H1 (cell line): ENCODE data around the gene UBXN4. TPM values are rescaled to one million over a fixed set of nuclear protein-coding genes. Genes with fewer than 3 reads are reported as not detected.

Experiments
- CTCF ChIA-PET: fragments of 300-600 bp; sonication (Branson Sonifier 250); formaldehyde crosslinking; loops from one replicate; lab custom pipeline; 2021; ENCODE audit not compliant: partially characterized antibody; lab: Charles Lee
- POLR2A ChIA-PET: fragments of 300-600 bp; sonication (Branson Sonifier 250); formaldehyde crosslinking; loops from one replicate; lab custom pipeline; 2021; ENCODE audit warnings: inconsistent platforms; ENCODE audit not compliant: partially characterized antibody; lab: Charles Lee
- DNase-seq, 2 experiments: peaks; one replicate each; pipeline versions ENCODE4 v3.0.0 to v3.0.0-alpha.2; 2010 to 2022; ENCODE audit warnings: low spot score in 2 of 2, low read depth in 1 of 2, mixed read lengths in 1 of 2
- FAIRE-seq: peaks from 2 replicates; lab custom pipeline; 2011; peaks lifted over from hg19 to GRCh38; lab: Jason Lieb, UNC
- H2AFZ ChIP-seq: 2 replicates; pipeline ENCODE4 v1.8.1; 2012; ENCODE audit warnings: low read length, inconsistent platforms
- H2AK5ac ChIP-seq: 2 replicates; pipeline ENCODE4 v1.6.1; 2013; ENCODE audit warnings: low read depth, low read length
- H2BK120ac ChIP-seq: replicated peaks from 2 replicates; pipeline ENCODE3; 2013; ENCODE audit warnings: low read depth, low read length, inconsistent platforms
- H2BK12ac ChIP-seq: 2 replicates; pipeline ENCODE4 v1.6.1; 2013; ENCODE audit warnings: low read depth, low read length
- H2BK15ac ChIP-seq: 2 replicates; pipeline ENCODE4 v1.6.1; 2013; ENCODE audit warnings: low read length
- H2BK20ac ChIP-seq: 2 replicates; pipeline ENCODE4 v1.6.1; 2013; ENCODE audit warnings: low read length
- H2BK5ac ChIP-seq: 2 replicates; pipeline ENCODE4 v1.6.1; 2013; ENCODE audit warnings: low read depth, low read length
- H3K14ac ChIP-seq: 2 replicates; pipeline ENCODE4 v1.6.1; 2013; ENCODE audit warnings: inconsistent platforms; ENCODE audit not compliant: insufficient read length
- H3K18ac ChIP-seq: 2 replicates; pipeline ENCODE4 v1.6.1; 2013; ENCODE audit warnings: low read length; ENCODE audit errors: extremely low read depth
- H3K23ac ChIP-seq: 2 replicates; pipeline ENCODE4 v1.6.1; 2013; ENCODE audit warnings: inconsistent platforms; ENCODE audit not compliant: insufficient read length
- H3K23me2 ChIP-seq: 2 replicates; pipeline ENCODE4 v1.6.1; 2013; ENCODE audit warnings: low read depth, low read length
- H3K27ac ChIP-seq: 2 replicates; pipeline ENCODE4 v1.6.1; 2011; ENCODE audit warnings: low read depth, low read length, inconsistent platforms
- H3K27me3 ChIP-seq, 4 experiments: replicated peaks in 1 of 4; 1 replicate in 1 of 4; 2 replicates in 3 of 4; pipeline versions ENCODE4 v1.6.1 to v1.8.1; 2011 to 2013; ENCODE audit warnings: low read length in 3 of 4, mild to moderate bottlenecking in 3 of 4, inconsistent platforms in 2 of 4, mixed read lengths in 2 of 4, moderate library complexity in 1 of 4; ENCODE audit not compliant: control insufficient read depth in 3 of 4, insufficient read depth in 3 of 4; ENCODE audit errors: extremely low read depth in 1 of 4
- H3K36me3 ChIP-seq, 4 experiments: 2 replicates each; pipeline versions ENCODE4 v1.6.1 to v1.8.1; 2011 to 2013; ENCODE audit warnings: mild to moderate bottlenecking in 4 of 4, low read length in 3 of 4, moderate library complexity in 2 of 4, control low read depth in 1 of 4, inconsistent platforms in 1 of 4; ENCODE audit not compliant: insufficient read depth in 4 of 4, control insufficient read depth in 2 of 4
- H3K4ac ChIP-seq: replicated peaks from 2 replicates; pipeline ENCODE3; 2013; ENCODE audit warnings: low read length, low read depth, mixed read lengths, inconsistent platforms; ENCODE audit not compliant: insufficient read length
- H3K4me1 ChIP-seq, 4 experiments: replicated peaks in 1 of 4; 1 replicate in 1 of 4; 2 replicates in 3 of 4; pipeline versions ENCODE4 v1.6.1 to v1.8.1; 2011 to 2013; ENCODE audit warnings: low read length in 3 of 4, inconsistent platforms in 2 of 4, mixed read lengths in 1 of 4; ENCODE audit not compliant: insufficient read depth in 4 of 4, control insufficient read depth in 3 of 4
- H3K4me2 ChIP-seq, 2 experiments: 2 replicates each; pipeline versions ENCODE4 v1.6.1 to v1.8.1; 2011 to 2013; ENCODE audit warnings: low read depth in 2 of 2, low read length in 2 of 2, control low read depth in 1 of 2, inconsistent platforms in 1 of 2, mild to moderate bottlenecking in 1 of 2; ENCODE audit not compliant: insufficient read depth in 1 of 2
- H3K4me3 ChIP-seq, 4 experiments: fragments of 200-600, 300-600 bp in 1 of 4; sonication (generic), shearing (Covaris generic), sonication (Bioruptor Twin) in 1 of 4; 2 replicates each; pipeline versions ENCODE4 v1.5.1 to v1.8.1; 2011 to 2016; ENCODE audit warnings: low read length in 4 of 4, low read depth in 3 of 4, control low read depth in 2 of 4, inconsistent platforms in 2 of 4, mild to moderate bottlenecking in 2 of 4, mixed read lengths in 1 of 4, moderate library complexity in 1 of 4; ENCODE audit not compliant: insufficient read depth in 2 of 4; ENCODE audit errors: extremely low read depth in 1 of 4
- H3K56ac ChIP-seq: replicated peaks from 2 replicates; pipeline ENCODE3; 2013; ENCODE audit warnings: low read depth, mild to moderate bottlenecking, mixed read lengths, low read length, inconsistent platforms; ENCODE audit not compliant: insufficient read length
- H3K79me1 ChIP-seq: 2 replicates; pipeline ENCODE4 v1.6.1; 2013; ENCODE audit warnings: low read depth, low read length, control low read depth
- H3K79me2 ChIP-seq, 2 experiments: 2 replicates each; pipeline versions ENCODE4 v1.6.1 to v1.8.1; 2012 to 2013; ENCODE audit warnings: low read length in 2 of 2, mild to moderate bottlenecking in 2 of 2, inconsistent platforms in 1 of 2; ENCODE audit not compliant: insufficient read depth in 2 of 2, control insufficient read depth in 1 of 2
- H3K9ac ChIP-seq, 4 experiments: replicated peaks in 1 of 4; 1 replicate in 1 of 4; 2 replicates in 3 of 4; pipeline versions ENCODE4 v1.6.1 to v1.8.1; 2011 to 2013; ENCODE audit warnings: low read depth in 3 of 4, low read length in 3 of 4, control low read depth in 2 of 4, mild to moderate bottlenecking in 2 of 4, moderate library complexity in 2 of 4, inconsistent platforms in 1 of 4; ENCODE audit errors: extremely low read depth in 1 of 4
- H3K9me3 ChIP-seq, 2 experiments: 2 replicates each; pipeline versions ENCODE4 v1.6.1 to v1.8.1; 2012 to 2013; ENCODE audit warnings: mild to moderate bottlenecking in 2 of 2, moderate library complexity in 2 of 2, control low read depth in 1 of 2, inconsistent platforms in 1 of 2, low read depth in 1 of 2, low read length in 1 of 2, mixed read lengths in 1 of 2; ENCODE audit not compliant: insufficient read depth in 2 of 2
- H4K20me1 ChIP-seq, 2 experiments: replicated peaks in 1 of 2; 2 replicates each; pipeline versions ENCODE3 to v1.8.1; 2011 to 2013; ENCODE audit warnings: inconsistent platforms in 2 of 2, low read length in 2 of 2, mild to moderate bottlenecking in 1 of 2; ENCODE audit not compliant: insufficient read depth in 2 of 2, control insufficient read depth in 1 of 2
- H4K5ac ChIP-seq: 2 replicates; pipeline ENCODE4 v1.6.1; 2013; ENCODE audit warnings: low read length, low read depth, mixed read lengths, inconsistent platforms; ENCODE audit not compliant: insufficient read length
- H4K8ac ChIP-seq: 2 replicates; pipeline ENCODE4 v1.8.0; 2013; ENCODE audit warnings: mild to moderate bottlenecking, moderate library complexity, low read length, inconsistent platforms; ENCODE audit not compliant: insufficient read depth; ENCODE audit errors: extremely low read depth
- H4K91ac ChIP-seq: replicated peaks from 2 replicates; pipeline ENCODE3; 2013; ENCODE audit warnings: low read length, mixed read lengths, inconsistent platforms; ENCODE audit not compliant: insufficient read length
- ATF3 ChIP-seq: IDR thresholded peaks from 2 replicates; pipeline ENCODE4 v1.6.1; 2011; ENCODE audit warnings: low read depth, mild to moderate bottlenecking, low read length; ENCODE audit not compliant: insufficient read depth
- CHD2 ChIP-seq: IDR thresholded peaks from 2 replicates; pipeline ENCODE4 v1.6.1; 2012; ENCODE audit warnings: low read length, improper control_type of control experiment
- EZH2 ChIP-seq: fragments of 200-600 bp; sonication (generic); IDR thresholded peaks from 2 replicates; pipeline ENCODE4 v1.7.1; 2012; ENCODE audit warnings: low read depth, mild to moderate bottlenecking, moderate library complexity, low read length, inconsistent platforms; ENCODE audit not compliant: severe bottlenecking
- RAD21 ChIP-seq, 2 experiments: IDR thresholded peaks in 1 of 2; conservative IDR thresholded peaks in 1 of 2; 2 replicates each; pipeline ENCODE4 v1.6.1; 2011; ENCODE audit warnings: low read depth in 2 of 2, low read length in 2 of 2, improper control_type of control experiment in 1 of 2, inconsistent platforms in 1 of 2, mild to moderate bottlenecking in 1 of 2, moderate library complexity in 1 of 2
- WGBS, 2 experiments: shearing (Covaris generic) in 1 of 2; methylation state at CpG; one replicate each; pipeline versions ENCODE4 v1.1.6 to v1.1.7; 2013 to 2015; ENCODE audit warnings: low lambda C conversion rate in 2 of 2, mixed read lengths in 2 of 2, inconsistent platforms in 1 of 2, low coverage in 1 of 2, missing lambda C conversion rate in 1 of 2; ENCODE audit not compliant: insufficient replicate concordance in 2 of 2, insufficient coverage in 1 of 2, insufficient read length in 1 of 2; ENCODE audit errors: extremely low coverage in 1 of 2, missing lambda C conversion rate in 1 of 2; 5-methylcytosine and 5-hydroxymethylcytosine counted together
- polyA plus RNA-seq, 7 experiments: library from polyadenylated mRNA; depleted of rRNA in 3 of 7; stranded (reverse) in 5 of 7; unstranded in 2 of 7; fragments of >200 nt in 5 of 7; fragments of 200-250 nt in 2 of 7; gene quantifications; 1 replicate in 5 of 7; 2 replicates in 1 of 7; 4 replicates in 1 of 7; pipeline versions ENCODE4 v1.2.1 to v1.2.3, GENCODE V29; 2011 to 2013; ENCODE audit warnings: missing spikeins in 2 of 7, mixed read lengths in 2 of 7
- total RNA-seq: library from RNA; stranded (reverse); fragmentation: NEBNext Ultra II Directional; extraction: Animal tissue kit (Norgen Biotek cat#: 25700); gene quantifications from 2 replicates; pipeline ENCODE4 v1.2.1, GENCODE V29; 2021

The UBXN4 gene
- total and polyA plus RNA-seq, 2 of the 8 experiments (the other 6 are each of a cell fraction or from before 2014, with no cell fraction given), result 20.1 to 64.2 TPM

- Histone ChIP-seq H3K23me2 (no peaks in the 10 kb centered on the region), H3K4ac (no peak overlapping the region), H4K5ac (no peak overlapping the region), H3K18ac (no peak overlapping the region), H3K27me3 (no peaks in the 10 kb centered on the region), H3K9me3 (no peaks in the 10 kb centered on the region), H2AFZ (0 out of 2 replicates have a peak overlapping the region, but pooled peaks have one; percentile 52), H3K36me3 (no peaks in the 10 kb centered on the region), H3K14ac (no peak overlapping the region), H3K56ac (no peak overlapping the region), H2BK120ac (no peak overlapping the region), H2BK5ac (no peak overlapping the region), H3K4me1 (no peaks in the 10 kb centered on the region), H3K23ac (no peak overlapping the region), H3K79me2 (no peaks in the 10 kb centered on the region), H3K9ac (no peak overlapping the region), H2BK15ac (no peak overlapping the region), H3K27ac (no peak overlapping the region), H2AK5ac (no peak overlapping the region), H4K91ac (no peak overlapping the region), H3K79me1 (no peaks in the 10 kb centered on the region; the same call in 1 of the 2 replicates), H3K4me3 (no peak overlapping the region), H2BK12ac (no peak overlapping the region), H3K4me2 (no peak overlapping the region), H2BK20ac (no peak overlapping the region), H4K20me1 (no peaks in the 10 kb centered on the region), H4K8ac (no peak overlapping the region)
- no peak for FAIRE-seq
- no peak for TF ChIP-seq ATF3
- TF ChIP-seq RAD21 (IDR thresholded peaks at IDR 0.05 in 1 of 2, conservative IDR thresholded peaks at IDR 0.05 in 1 of 2; ENCODE audit: low read depth in 2 of 2, low read length in 2 of 2), result no peak
- TF ChIP-seq EZH2, result no peak
- TF ChIP-seq CHD2, result no peak
- DNase-seq, result no peak
- ChIA-PET POLR2A (interaction anchor here (0.9 to 1.8 kb wide), 3 partner anchors 9 to 51 kb away, joined by 3 to 5 read pairs (median 3); partner anchors contain the start of gene MCM6), CTCF (interaction anchor here (0.7 to 5.6 kb wide), 6 partner anchors 9 to 89 kb away, joined by 3 to 24 read pairs (median 4); no protein-coding TSS in a partner anchor)
- 90% methylated on average over 9 of the region's 9 CpGs; no CpG with 5 or more reads in 1 of the 2 experiments for WGBS, 2 experiments
Measured at GRCh38 chr2:135825131-135825530, 83.5 kb downstream of the UBXN4 start.
